HEK293 (cell line): Measurements from ENCODE around the gene SMIM27.
"Not testable (repeated sequence)": the region's sequence is repeated elsewhere in the genome, so short reads cannot be mapped to it uniquely, and the experiment has no call there.

Source experiments
- CTCF ChIA-PET: fragments of 350-600 bp; formaldehyde crosslinking; extraction: SDS; loops from one replicate; lab custom pipeline; 2021; ENCODE audit warnings: antibody characterized with exemption; lab: Yijun Ruan, JAX
- POLR2A ChIA-PET: fragments of 300-600 bp; formaldehyde crosslinking; extraction: SDS; loops from one replicate; lab custom pipeline; 2020; ENCODE audit warnings: antibody characterized with exemption, inconsistent platforms; lab: Yijun Ruan, JAX
- H3K27ac ChIP-seq: fragments of 200-500 bp; sonication (Bioruptor generic); 2 replicates; pipeline ENCODE4 v1.5.1; 2014; ENCODE audit warnings: low read depth, low read length, control low read depth, inconsistent platforms; ENCODE audit errors: extremely low read depth
- H3K36me3 ChIP-seq, 2 experiments: fragments of 200-500 bp in 1 of 2; sonication (Bioruptor generic) in 1 of 2; 1 replicate in 1 of 2; 2 replicates in 1 of 2; pipeline ENCODE4 v1.5.1; 2014 to 2017; ENCODE audit warnings: inconsistent platforms in 2 of 2, low read length in 2 of 2; ENCODE audit not compliant: control insufficient read depth in 2 of 2, insufficient read depth in 1 of 2
- H3K4me1 ChIP-seq: fragments of 200-500 bp; sonication (Bioruptor generic); 2 replicates; pipeline ENCODE4 v1.5.1; 2014; ENCODE audit warnings: mild to moderate bottlenecking, low read length, inconsistent platforms; ENCODE audit not compliant: control insufficient read depth, insufficient read depth
- H3K4me3 ChIP-seq: 2 replicates; pipeline ENCODE4 v1.5.1; 2011; ENCODE audit warnings: low read depth, mild to moderate bottlenecking, control low read depth, low read length, moderate library complexity
- H3K9me3 ChIP-seq: fragments of 200-500 bp; sonication (Bioruptor generic); 2 replicates; pipeline ENCODE4 v1.5.1; 2014; ENCODE audit warnings: low read depth, low read length, inconsistent platforms; ENCODE audit not compliant: control insufficient read depth, insufficient read depth
- BCL11B ChIP-seq: fragments of 450-650 bp; formaldehyde crosslinking; IDR thresholded peaks from 2 replicates; pipeline ENCODE4 v1.5.1; 2016; ENCODE audit warnings: low read depth, missing biosample characterization, missing genetic modification characterization
- ZNF239 ChIP-seq: fragments of 450-650 bp; formaldehyde crosslinking; IDR thresholded peaks from 2 replicates; pipeline ENCODE4 v1.5.1; 2016; ENCODE audit warnings: missing biosample characterization, missing genetic modification characterization
- ZNF280D ChIP-seq: fragments of 450-650 bp; formaldehyde crosslinking; IDR thresholded peaks from 2 replicates; pipeline ENCODE4 v1.5.1; 2016; ENCODE audit warnings: missing biosample characterization, missing genetic modification characterization
- ZNF433 ChIP-seq: fragments of 450-650 bp; formaldehyde crosslinking; IDR thresholded peaks from 2 replicates; pipeline ENCODE4 v1.5.1; 2016; ENCODE audit warnings: missing biosample characterization, missing genetic modification characterization, low read depth
- ZNF488 ChIP-seq: fragments of 450-650 bp; formaldehyde crosslinking; IDR thresholded peaks from 2 replicates; pipeline ENCODE4 v1.5.1; 2016; ENCODE audit warnings: missing biosample characterization, missing genetic modification characterization
- ZNF513 ChIP-seq: fragments of 450-650 bp; IDR thresholded peaks from 2 replicates; pipeline ENCODE4 v1.5.1; 2018; ENCODE audit warnings: missing biosample characterization, missing genetic modification characterization
- ZNF530 ChIP-seq: fragments of 450-650 bp; formaldehyde crosslinking; IDR thresholded peaks from 2 replicates; pipeline ENCODE4 v1.5.1; 2016; ENCODE audit warnings: low read depth, missing biosample characterization, missing genetic modification characterization
- ZNF600 ChIP-seq: fragments of 450-650 bp; formaldehyde crosslinking; IDR thresholded peaks from 2 replicates; pipeline ENCODE4 v1.5.1; 2016; ENCODE audit warnings: missing biosample characterization, missing genetic modification characterization
- ZNF610 ChIP-seq: fragments of 450-650 bp; formaldehyde crosslinking; IDR thresholded peaks from 2 replicates; pipeline ENCODE4 v1.5.1; 2016; ENCODE audit warnings: missing biosample characterization, missing genetic modification characterization, borderline replicate concordance
- ZNF645 ChIP-seq: fragments of 450-650 bp; formaldehyde crosslinking; IDR thresholded peaks from 2 replicates; pipeline ENCODE4; 2016; ENCODE audit warnings: missing biosample characterization, missing genetic modification characterization
- ZSCAN16 ChIP-seq: fragments of 450-650 bp; formaldehyde crosslinking; IDR thresholded peaks from 2 replicates; pipeline ENCODE4 v1.5.1; 2016; ENCODE audit warnings: missing biosample characterization, missing genetic modification characterization

The SMIM27 gene

GRCh38 chr9:32596096-32596865, 44.2 kb downstream of the SMIM27 start:
- no peaks in the 10 kb centered on the region for H3K36me3 ChIP-seq
- ChIA-PET POLR2A (interaction anchor here (0.6 kb wide), 1 partner anchor 39 kb away, joined by 3 read pairs; the partner anchor contains the start of gene TAF1L), CTCF (interaction anchor here (0.7 to 1.4 kb wide), 4 partner anchors 12 to 219 kb away, joined by 3 to 5 read pairs (median 3); no protein-coding TSS in a partner anchor)
- no peaks in the 10 kb centered on the region for H3K9me3 ChIP-seq
- H3K4me3 ChIP-seq = no peak overlapping the region
- H3K4me1 ChIP-seq = no peaks in the 10 kb centered on the region
- no peak overlapping the region for H3K27ac ChIP-seq
- TF ChIP-seq ZNF280D (tag by site-specific recombination) (no peak), ZNF239 (tag by site-specific recombination) (no peak), ZNF513 (tag by site-specific recombination) (no peak), ZNF433 (no peak), ZSCAN16 (tag by site-specific recombination) (no peak)

GRCh38 chr9:32596936-32597335, 44.8 kb downstream of the SMIM27 start:
- TF ChIP-seq ZNF488 (no peak), ZNF530 (no peak), BCL11B (no peak), ZNF610 (no peak), ZNF645 (tag by site-specific recombination) (no peak), ZNF600 (no peak)
- Histone ChIP-seq H3K9me3 (no peaks in the 10 kb centered on the region), H3K27ac (no peak overlapping the region), H3K4me1 (no peaks in the 10 kb centered on the region), H3K4me3 (no peak overlapping the region), H3K36me3 (no peaks in the 10 kb centered on the region)
- POLR2A ChIA-PET = no interaction called here
- CTCF ChIA-PET = interaction anchor here (0.6 to 1.1 kb wide), 3 partner anchors 15 to 219 kb away, joined by 3 to 5 read pairs (median 3); no protein-coding TSS in a partner anchor

- H3K4me3 ChIP-seq, H3K9me3 ChIP-seq, H3K4me1 ChIP-seq, H3K36me3 ChIP-seq, POLR2A ChIA-PET, H3K27ac ChIP-seq: not testable (repeated sequence)
- CTCF ChIA-PET = interaction anchor here (0.6 to 1.5 kb wide), 4 partner anchors 11 to 221 kb away, joined by 3 to 5 read pairs (median 4); no protein-coding TSS in a partner anchor
Observed at GRCh38 chr9:32599021-32599420, 46.9 kb downstream of the SMIM27 start.
